Panc1 (cell line): ENCODE measurements around the gene FAS.

Experiments
- CTCF ChIP-seq: fragments of 450-650 bp; IDR thresholded peaks from 2 replicates; pipeline ENCODE4 v1.5.1; 2017; ENCODE audit warnings: mild to moderate bottlenecking
- POLR2AphosphoS5 ChIP-seq: IDR thresholded peaks from 2 replicates; pipeline ENCODE4 v1.6.1; 2012; ENCODE audit warnings: mild to moderate bottlenecking, low read depth, low read length, moderate library complexity
- SIN3A ChIP-seq: IDR thresholded peaks from 2 replicates; pipeline ENCODE4 v1.6.1; 2012; ENCODE audit warnings: low read depth, mild to moderate bottlenecking, low read length, moderate library complexity, borderline replicate concordance; ENCODE audit not compliant: insufficient read depth

- no peak for TF ChIP-seq CTCF
- no peak for TF ChIP-seq POLR2AphosphoS5
- TF ChIP-seq SIN3A: no peak
Observed at GRCh38 chr10:89029181-89029580, 38.6 kb downstream of the FAS start.
